HepG2 (cell line): ENCODE measurements around the gene ACSF3. TPM values are rescaled to one million over a fixed set of nuclear protein-coding genes. Genes with fewer than 3 reads are reported as not detected.
A peak's percentile ranks its signal among the peaks of the same experiment; 100 is the strongest.

Experiments used
- ARID4A ChIP-seq: sonication (generic); formaldehyde crosslinking; IDR thresholded peaks from 2 replicates; pipeline ENCODE4 v1.5.0; 2020; ENCODE audit warnings: mild to moderate bottlenecking, missing genetic modification reagents, borderline replicate concordance
- CREBL2 ChIP-seq: sonication (generic); formaldehyde crosslinking; IDR thresholded peaks from 2 replicates; pipeline ENCODE4 v1.8.1; 2023; ENCODE audit warnings: missing genetic modification reagents, mild to moderate bottlenecking, borderline replicate concordance
- E2F5 ChIP-seq: sonication (generic); formaldehyde crosslinking; conservative IDR thresholded peaks from 2 replicates; pipeline ENCODE4 v1.4.0; 2020; ENCODE audit warnings: missing genetic modification reagents
- FOXJ3 ChIP-seq: sonication (generic); formaldehyde crosslinking; IDR thresholded peaks from 2 replicates; pipeline ENCODE4 v1.4.0; 2020; ENCODE audit warnings: missing genetic modification reagents, mild to moderate bottlenecking, borderline replicate concordance
- TP53 ChIP-seq: sonication (generic); formaldehyde crosslinking; conservative IDR thresholded peaks from 2 replicates; pipeline ENCODE4 v1.4.0; 2020; ENCODE audit warnings: missing genetic modification reagents
- TRIM22 ChIP-seq: fragments of 450-650 bp; IDR thresholded peaks from 2 replicates; pipeline ENCODE4 v1.6.1; 2017
- ZNF251 ChIP-seq: sonication (generic); formaldehyde crosslinking; IDR thresholded peaks from 2 replicates; pipeline ENCODE4 v1.9.0; 2021; ENCODE audit warnings: mild to moderate bottlenecking, missing genetic modification reagents
- ZNF782 ChIP-seq: sonication (generic); formaldehyde crosslinking; IDR thresholded peaks from 2 replicates; pipeline ENCODE4 v1.4.0; 2020; ENCODE audit warnings: missing genetic modification reagents, mild to moderate bottlenecking, borderline replicate concordance
- polyA plus RNA-seq, 8 experiments: library from polyadenylated mRNA; depleted of rRNA in 3 of 8; stranded (reverse) in 7 of 8; unstranded in 1 of 8; fragments of >200 nt; fragmentation: Illumina TruSeq in 4 of 8; extraction: Trizol in 4 of 8; gene quantifications; 2 replicates each; pipeline versions ENCODE4 v1.2.1 to v1.2.3, GENCODE V29; 2011 to 2016; ENCODE audit warnings: low read depth in 4 of 8, missing spikeins in 1 of 8, mixed read lengths in 1 of 8; ENCODE audit not compliant: insufficient read depth in 1 of 8
- total RNA-seq, 5 experiments: library from RNA; depleted of rRNA; stranded (reverse); fragments of >200 nt; fragmentation: Illumina TruSeq; extraction: Trizol; gene quantifications; 2 replicates each; pipeline ENCODE4 v1.2.3, GENCODE V29; 2016; ENCODE audit warnings: low read depth in 1 of 5

The ACSF3 gene
- total and polyA plus RNA-seq, 2 of the 13 experiments (the other 11 are each of a cell fraction or from before 2014, with no cell fraction given), result 14.9 to 30.6 TPM

DNA sequence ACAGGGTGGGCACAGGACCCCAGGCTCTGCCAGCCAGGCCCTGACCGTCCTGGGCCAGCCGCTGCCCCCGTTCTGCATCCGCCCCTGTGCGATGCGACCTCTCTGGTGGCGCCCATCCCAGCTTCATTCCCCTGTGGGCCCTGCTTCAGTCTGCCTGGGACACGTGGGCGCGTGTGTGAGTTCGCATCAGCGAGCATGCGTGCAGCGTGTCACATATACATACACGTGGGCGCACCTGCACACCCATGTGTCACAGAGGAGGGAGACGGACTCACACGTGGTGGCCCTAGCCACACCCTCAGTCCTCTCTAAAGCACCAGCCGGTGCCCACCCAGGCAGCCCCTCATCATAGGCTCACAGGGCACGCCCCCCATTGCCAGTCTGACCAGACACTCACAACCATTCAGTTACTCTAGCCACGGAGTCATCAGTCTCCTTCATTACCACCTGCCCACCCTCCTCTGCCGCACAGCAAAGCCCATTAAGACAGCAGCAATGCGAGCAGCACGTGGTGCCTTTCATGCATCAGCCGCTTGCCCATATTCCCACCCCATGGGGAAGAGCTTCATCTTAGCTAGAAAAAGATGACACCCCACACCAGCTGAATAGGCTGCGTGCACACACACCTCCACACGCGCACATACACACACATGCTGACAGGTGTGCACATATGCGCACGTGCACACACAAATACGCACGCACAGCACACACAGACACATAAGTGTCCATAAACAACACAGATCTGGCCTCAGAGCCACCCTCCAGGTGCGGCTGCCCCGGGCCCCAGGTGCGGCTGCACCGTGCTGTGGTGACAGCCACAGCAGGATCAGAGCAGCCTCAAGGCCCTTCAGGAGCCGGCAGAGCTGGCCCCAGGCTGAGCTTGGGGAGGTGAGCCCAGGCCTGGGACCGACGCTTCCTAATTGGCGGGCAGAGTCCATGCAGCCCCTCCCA is 68.4 kb downstream of the ACSF3 start (continued):
- TF ChIP-seq TRIM22 (no peak), TP53 (CRISPR knock-in tag) (no peak), FOXJ3 (no peak), ARID4A (CRISPR knock-in tag) (peak; percentile 45; the same call in 1 of the 2 replicates), ZNF251 (no peak), ZNF782 (CRISPR knock-in tag) (no peak), E2F5 (CRISPR knock-in tag) (no peak), CREBL2 (no peak)
- TF ChIP-seq, all 625 proteins: peak for 15
